Skeletal muscle satellite cell (primary cell): ENCODE data around the gene ASPDH. TPM values are rescaled to one million over a fixed set of nuclear protein-coding genes. Genes with fewer than 3 reads are reported as not detected.
A peak's percentile ranks its signal among the peaks of the same experiment; 100 is the strongest.

Experiments
- H3K27me3 ChIP-seq: 2 replicates; pipeline ENCODE4 v1.7.0; 2013; ENCODE audit warnings: low read length; ENCODE audit not compliant: control insufficient read depth, insufficient read depth
- H3K36me3 ChIP-seq: 2 replicates; pipeline ENCODE4 v1.7.0; 2013; ENCODE audit warnings: mild to moderate bottlenecking, control low read depth, low read length; ENCODE audit not compliant: insufficient read depth
- H3K4me1 ChIP-seq: 2 replicates; pipeline ENCODE4 v1.7.0; 2013; ENCODE audit warnings: low read length; ENCODE audit not compliant: control insufficient read depth, insufficient read depth
- H3K4me2 ChIP-seq: 2 replicates; pipeline ENCODE4 v1.7.0; 2013; ENCODE audit warnings: mild to moderate bottlenecking, low read length
- H3K4me3 ChIP-seq: 2 replicates; pipeline ENCODE4 v1.7.0; 2013; ENCODE audit warnings: low read length
- H3K9ac ChIP-seq: 2 replicates; pipeline ENCODE4 v1.7.0; 2013; ENCODE audit warnings: mild to moderate bottlenecking, low read depth, low read length, moderate library complexity
- H3K9me3 ChIP-seq: replicated peaks from 2 replicates; pipeline ENCODE4 v1.7.0; 2013; ENCODE audit warnings: mild to moderate bottlenecking, control low read depth, low read length
- total RNA-seq: library from RNA; depleted of rRNA; stranded (reverse); fragments of >200 nt; gene quantifications from 2 replicates; pipeline ENCODE4 v1.2.3, GENCODE V29; 2012; rRNA removed

Gene ASPDH
- total RNA-seq: not detected in 2 replicates

DNA sequence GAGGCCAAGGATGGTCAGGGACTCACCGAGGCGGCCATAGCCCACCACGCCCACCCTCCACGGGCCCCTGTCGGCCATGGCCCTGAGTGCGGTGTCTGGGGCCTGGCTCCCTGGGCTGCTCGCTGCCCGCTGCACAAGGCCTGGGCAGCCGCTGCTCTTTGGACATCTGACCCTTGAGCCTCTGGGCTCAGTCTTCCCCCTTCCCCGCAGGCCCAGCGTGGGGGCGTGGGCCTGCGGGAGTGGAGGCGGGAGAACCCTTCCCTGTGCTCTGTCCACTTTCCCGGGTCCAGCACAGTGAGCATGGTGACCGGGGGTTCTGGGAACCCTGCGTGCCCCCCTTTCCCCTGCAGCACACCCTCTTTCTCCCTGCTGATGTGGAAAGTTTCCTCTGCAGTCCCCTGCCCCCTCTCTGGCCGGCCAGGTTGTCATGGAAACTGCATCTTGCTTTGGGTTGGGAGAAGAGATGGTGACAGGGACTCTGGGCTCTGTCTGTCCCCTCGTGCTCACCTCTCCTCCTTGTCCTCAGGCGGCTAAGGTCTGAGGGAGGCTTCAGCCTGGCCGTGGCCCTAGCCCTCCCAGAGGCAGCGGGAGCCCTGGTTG, at the start of gene ASPDH:
Gene ASPDH, minus strand, starts transcription at position 168 of the 600 bp plus-strand sequence. Its CDS starts 90 bp downstream, at position 78.
- H3K9me3 ChIP-seq: no peaks in the 10 kb centered on the region
- no peak within 1 kb of the TSS for H3K9ac ChIP-seq
- H3K4me1 ChIP-seq: peaks cover 7% of the 10 kb centered on the region
- no peak within 1 kb of the TSS for H3K4me3 ChIP-seq
- peaks cover 9% of the 10 kb centered on the region for H3K27me3 ChIP-seq
- H3K4me2 ChIP-seq: no peak within 1 kb of the TSS
- H3K36me3 ChIP-seq: no peaks in the 10 kb centered on the region

DNA sequence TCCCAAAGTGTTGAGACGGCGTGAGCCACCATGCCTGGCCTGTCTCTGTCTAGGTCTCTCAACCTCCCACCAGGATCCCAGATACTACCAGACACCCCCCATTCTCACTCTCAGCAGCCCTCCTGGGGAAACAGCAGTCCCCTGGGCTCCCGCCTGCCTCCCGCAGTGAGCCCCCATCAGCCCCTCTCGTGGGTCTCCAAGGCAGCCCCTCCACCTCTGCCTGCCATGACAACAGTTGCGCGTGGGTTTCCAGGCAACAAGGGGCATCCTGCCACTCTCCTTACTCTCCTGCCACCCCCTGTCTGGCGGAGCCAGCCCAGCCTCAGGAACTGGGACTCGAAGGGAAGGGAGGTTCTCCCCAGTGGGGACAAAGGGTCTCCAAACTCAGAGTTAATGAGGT, 49.3 kb upstream of the ASPDH start:
- no peaks in the 10 kb centered on the region for H3K36me3 ChIP-seq
- H3K27me3 ChIP-seq: peaks cover 30% of the 10 kb centered on the region
- no peak overlapping the region for H3K4me3 ChIP-seq
- no peaks in the 10 kb centered on the region for H3K9me3 ChIP-seq
- H3K4me2 ChIP-seq: no peak overlapping the region
- no peak overlapping the region for H3K9ac ChIP-seq
- no peaks in the 10 kb centered on the region for H3K4me1 ChIP-seq

DNA sequence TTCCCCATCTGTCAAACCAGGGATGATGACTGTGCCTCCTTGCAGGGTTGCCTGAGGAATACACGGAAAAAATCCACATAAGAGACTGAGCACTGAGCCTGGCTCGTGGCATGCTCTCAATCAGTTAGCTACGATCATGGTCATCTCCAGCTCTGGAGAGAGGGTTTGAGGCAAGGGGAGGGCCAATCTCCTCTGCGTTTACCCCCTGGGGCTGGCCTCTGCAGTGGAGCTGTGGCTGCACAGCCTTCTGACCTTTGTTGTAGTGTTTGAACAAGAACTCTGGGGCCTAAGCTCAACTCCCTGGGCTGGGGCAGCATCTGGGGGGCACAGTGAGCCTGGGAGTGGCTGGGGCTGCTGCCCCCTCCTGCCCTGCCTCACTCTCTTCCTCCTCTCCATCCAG, 48.6 kb upstream of the ASPDH start:
- Histone ChIP-seq H3K4me3 (no peak overlapping the region), H3K9me3 (no peaks in the 10 kb centered on the region), H3K27me3 (peaks cover 30% of the 10 kb centered on the region), H3K9ac (no peak overlapping the region), H3K4me2 (no peak overlapping the region), H3K4me1 (no peaks in the 10 kb centered on the region), H3K36me3 (no peaks in the 10 kb centered on the region)

DNA sequence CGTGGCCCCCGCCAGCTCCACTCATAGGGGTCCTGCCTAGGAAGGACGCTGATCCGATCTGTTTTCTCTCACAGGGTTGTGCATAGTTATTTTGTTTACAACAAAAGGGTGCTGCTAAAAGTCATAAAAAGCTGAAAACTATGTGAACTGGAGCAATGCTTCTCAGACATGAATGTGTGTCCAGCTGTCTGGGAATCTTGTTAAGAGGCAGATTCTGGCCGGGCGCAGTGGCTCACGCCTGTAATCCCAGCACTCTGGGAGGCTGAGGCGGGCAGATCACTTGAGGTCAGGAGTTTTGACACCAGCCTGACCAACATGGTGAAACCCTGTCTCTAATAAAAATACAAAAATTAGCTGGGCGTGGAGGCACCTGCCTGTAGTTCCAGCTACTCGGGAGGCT, 45.9 kb upstream of the ASPDH start:
- Histone ChIP-seq H3K27me3 (peaks cover 31% of the 10 kb centered on the region), H3K4me1 (peaks cover 4% of the 10 kb centered on the region), H3K4me2 (no peak overlapping the region), H3K36me3 (no peaks in the 10 kb centered on the region), H3K9me3 (no peaks in the 10 kb centered on the region), H3K9ac (no peak overlapping the region), H3K4me3 (no peak overlapping the region)

DNA sequence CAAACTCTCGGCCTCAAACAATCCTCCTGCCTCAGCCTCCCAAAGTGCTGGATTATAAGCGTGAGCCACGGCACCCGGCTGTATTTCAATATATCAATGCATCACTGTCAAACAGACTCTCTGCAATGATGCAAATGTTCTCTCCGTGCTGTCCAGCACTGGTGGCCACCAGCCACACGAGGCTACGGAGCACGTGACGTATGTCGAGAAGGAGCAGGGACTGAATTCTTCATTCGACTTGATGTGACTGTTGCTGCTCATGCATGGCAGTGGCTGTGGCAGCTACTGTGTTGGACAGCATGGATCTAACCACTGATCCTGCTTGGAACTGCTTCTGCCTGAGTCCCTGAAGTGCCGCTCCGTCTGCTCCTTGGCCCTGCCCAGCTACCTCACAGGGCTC, 44.7 kb upstream of the ASPDH start:
- Histone ChIP-seq H3K27me3 (peaks cover 25% of the 10 kb centered on the region), H3K4me3 (no peak overlapping the region), H3K4me2 (no peak overlapping the region), H3K4me1 (peaks cover 4% of the 10 kb centered on the region), H3K9ac (no peak overlapping the region), H3K36me3 (no peaks in the 10 kb centered on the region), H3K9me3 (no peaks in the 10 kb centered on the region)

DNA sequence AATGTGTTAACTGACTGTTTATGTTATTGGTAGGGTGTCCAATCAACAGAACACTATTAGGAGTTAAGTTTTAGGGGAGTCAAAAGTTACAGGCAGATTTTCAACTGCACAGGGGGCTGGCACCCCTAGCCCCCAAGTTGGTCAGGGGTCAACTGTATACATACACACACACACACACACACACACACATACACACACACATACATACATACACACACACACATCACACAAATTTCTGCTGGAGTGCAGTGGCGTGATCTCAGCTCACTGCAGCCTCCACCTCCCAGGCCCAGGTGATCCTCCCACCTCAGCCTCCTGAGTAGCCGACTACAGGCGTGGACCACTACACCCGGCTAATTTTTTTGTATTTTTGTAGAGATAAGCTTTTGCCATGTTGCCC, 44.3 kb upstream of the ASPDH start:
- H3K27me3 ChIP-seq: peaks cover 27% of the 10 kb centered on the region
- H3K9ac ChIP-seq: no peak overlapping the region
- no peaks in the 10 kb centered on the region for H3K9me3 ChIP-seq
- H3K36me3 ChIP-seq: no peaks in the 10 kb centered on the region
- H3K4me3 ChIP-seq: no peak overlapping the region
- peaks cover 4% of the 10 kb centered on the region for H3K4me1 ChIP-seq
- no peak overlapping the region for H3K4me2 ChIP-seq

DNA sequence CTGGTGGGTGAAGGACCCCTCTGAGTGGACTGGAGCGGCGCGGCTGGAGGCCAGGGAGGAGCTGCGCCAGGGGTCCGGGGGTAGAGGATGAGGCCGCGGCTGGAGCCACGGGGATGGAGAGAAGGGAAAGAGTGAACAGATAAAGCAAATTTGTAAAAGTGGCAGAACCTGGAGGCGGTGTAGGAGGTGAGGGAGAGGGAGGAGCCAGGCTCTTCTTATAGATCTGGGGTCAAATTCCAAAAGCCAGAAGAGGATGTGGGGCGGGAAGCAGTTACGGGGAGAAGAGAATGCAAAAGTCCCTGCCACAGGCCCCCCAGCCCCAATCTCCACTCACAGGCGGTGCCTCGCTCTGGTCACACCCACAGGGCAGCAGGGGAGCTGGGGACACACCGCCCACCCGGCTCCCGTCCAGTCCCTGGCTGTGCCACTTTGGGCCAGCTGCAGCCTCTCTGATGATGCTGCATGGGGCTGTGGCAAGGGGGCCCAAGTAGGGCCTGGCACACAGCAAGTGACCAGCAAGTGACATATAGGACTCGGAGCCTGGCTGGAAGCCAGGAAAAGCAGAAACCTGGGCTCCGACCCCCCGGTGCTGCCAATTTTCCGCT, 43.4 kb upstream of the ASPDH start:
- H3K27me3 ChIP-seq: peaks cover 36% of the 10 kb centered on the region

DNA sequence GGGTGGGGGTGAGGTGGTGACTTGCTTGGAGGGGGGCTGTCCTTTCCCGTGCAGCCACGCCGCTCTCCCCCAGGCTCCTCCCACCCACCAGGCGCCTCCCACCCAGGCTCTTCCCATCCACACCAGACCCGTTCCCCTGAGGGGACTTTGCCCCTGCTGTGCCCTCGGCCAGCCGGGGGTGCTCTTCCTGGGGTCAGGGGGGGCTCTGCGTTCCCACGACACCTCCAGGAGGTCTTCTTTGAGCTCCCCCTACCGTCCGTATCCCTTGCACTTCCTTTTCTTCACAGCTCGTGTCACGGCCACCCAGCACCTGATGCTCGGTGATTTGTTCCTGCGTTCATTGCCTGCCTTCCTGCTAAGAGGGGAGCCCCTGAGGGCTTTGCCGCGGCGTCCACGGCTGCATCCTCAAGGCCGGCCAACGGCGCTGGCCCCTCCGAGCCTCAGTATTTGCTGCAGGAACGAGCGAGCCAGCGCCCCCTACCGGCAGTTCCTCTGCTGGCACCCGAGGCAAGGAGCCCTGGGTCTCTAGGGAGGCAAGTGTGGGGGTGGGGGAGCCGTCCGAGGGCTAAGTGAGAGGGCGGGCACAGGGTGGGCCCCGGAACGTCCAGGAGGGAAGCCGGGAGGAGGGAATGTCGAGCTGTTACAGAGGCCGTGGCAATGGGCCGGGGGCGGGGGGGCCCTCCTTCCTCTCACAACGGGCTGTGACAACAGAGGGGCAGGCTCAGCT, 42.7 kb upstream of the ASPDH start:
- Histone ChIP-seq H3K9ac (no peak overlapping the region), H3K4me1 (peaks cover 4% of the 10 kb centered on the region), H3K9me3 (no peaks in the 10 kb centered on the region), H3K36me3 (no peaks in the 10 kb centered on the region), H3K27me3 (peaks cover 40% of the 10 kb centered on the region), H3K4me3 (peak overlapping the region; percentile 72), H3K4me2 (peak overlapping the region; percentile 90)

More for the DNA sequence above, 43.4 kb upstream of the ASPDH start:
- Histone ChIP-seq H3K4me3 (no peak overlapping the region), H3K36me3 (no peaks in the 10 kb centered on the region), H3K4me2 (no peak overlapping the region), H3K9me3 (no peaks in the 10 kb centered on the region), H3K9ac (no peak overlapping the region), H3K4me1 (peaks cover 4% of the 10 kb centered on the region)

DNA sequence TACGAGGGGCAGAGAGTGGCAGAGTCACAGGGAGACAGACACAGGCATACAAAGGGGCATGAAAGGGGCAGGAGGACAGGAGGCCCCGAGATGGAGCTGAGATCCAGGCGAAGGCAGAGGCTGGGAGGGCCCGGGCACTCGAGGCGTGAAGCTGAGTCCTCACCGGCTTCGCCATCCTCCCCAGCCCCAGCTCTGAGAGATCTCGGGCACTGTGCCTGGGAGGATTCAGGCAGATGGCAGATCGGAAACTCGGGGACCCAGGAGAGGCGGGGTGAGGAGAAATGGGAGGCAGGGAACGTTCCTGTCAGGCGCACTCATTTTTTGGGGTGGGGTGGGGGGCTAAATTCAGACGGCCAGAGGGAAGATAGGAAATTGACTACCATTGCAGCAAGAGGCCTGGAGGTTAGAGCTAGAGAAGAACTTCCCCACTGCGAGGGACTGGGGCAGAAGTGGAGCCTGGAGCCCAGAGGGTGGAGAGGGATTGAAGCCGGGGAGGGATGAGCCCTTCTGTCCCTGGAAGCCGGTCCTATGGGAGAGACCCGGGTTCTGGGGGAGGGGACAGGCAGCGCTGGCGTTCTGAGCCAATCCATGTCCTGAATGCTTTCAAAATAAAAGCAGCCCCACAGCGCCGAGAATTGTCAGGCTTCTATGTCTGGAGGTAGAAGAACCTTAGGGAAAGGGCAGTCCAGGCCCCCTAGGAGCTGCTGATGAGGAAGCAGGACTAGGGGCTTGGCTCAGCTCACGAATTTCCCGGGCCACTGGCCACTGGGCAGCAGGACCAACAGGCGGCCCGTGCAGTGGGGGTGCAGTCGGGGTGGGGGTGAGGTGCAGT, 42.0 kb upstream of the ASPDH start:
- peaks cover 41% of the 10 kb centered on the region for H3K27me3 ChIP-seq
- H3K36me3 ChIP-seq: no peaks in the 10 kb centered on the region
- H3K4me1 ChIP-seq: peaks cover 4% of the 10 kb centered on the region
- no peak overlapping the region for H3K9ac ChIP-seq
- H3K4me3 ChIP-seq: peak overlapping the region; percentile 72
- H3K4me2 ChIP-seq: peak overlapping the region; percentile 90
- no peaks in the 10 kb centered on the region for H3K9me3 ChIP-seq

DNA sequence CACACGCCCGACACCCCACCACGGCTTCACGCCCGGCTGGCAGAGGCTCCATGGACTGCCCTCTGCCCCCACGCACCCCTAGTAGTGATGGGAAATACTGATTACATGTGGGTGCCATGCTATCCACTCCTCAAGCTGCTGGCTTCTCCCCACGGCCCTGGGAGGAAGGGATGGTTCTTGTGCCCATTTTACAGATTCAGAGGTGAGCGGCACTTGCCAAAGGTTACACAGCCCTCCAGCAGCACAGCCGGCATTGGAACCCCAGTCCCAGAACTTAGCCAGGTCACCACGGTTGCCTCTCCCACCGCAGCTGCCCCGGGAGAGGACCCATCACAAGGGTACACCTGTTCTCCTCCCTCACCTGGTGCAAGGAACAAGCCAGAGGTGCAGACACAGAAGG, 41.3 kb upstream of the ASPDH start:
- no peak overlapping the region for H3K4me3 ChIP-seq
- H3K4me2 ChIP-seq: no peak overlapping the region
- peaks cover 46% of the 10 kb centered on the region for H3K27me3 ChIP-seq
- peaks cover 4% of the 10 kb centered on the region for H3K4me1 ChIP-seq
- no peak overlapping the region for H3K9ac ChIP-seq
- no peaks in the 10 kb centered on the region for H3K36me3 ChIP-seq
- H3K9me3 ChIP-seq: no peaks in the 10 kb centered on the region

DNA sequence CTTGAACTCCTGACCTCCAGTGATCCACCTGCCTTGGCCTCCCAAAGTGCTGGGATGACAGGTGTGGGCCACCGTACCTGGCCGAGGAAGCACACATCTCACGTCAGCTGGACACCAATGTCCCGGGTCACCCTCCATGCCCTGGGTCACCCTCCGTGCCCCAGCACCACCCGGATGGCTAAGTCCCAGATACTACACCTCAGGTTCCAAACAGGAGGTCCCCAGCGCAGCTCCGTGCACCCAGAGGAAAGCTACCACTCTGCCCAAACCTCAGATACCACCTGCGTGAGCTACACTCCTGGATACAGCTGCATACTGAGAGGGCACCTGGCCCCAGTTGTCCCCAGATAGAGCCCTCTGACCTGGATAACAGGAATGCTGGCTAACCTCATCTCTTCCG, 40.5 kb upstream of the ASPDH start:
- Histone ChIP-seq H3K4me2 (no peak overlapping the region), H3K27me3 (peaks cover 49% of the 10 kb centered on the region), H3K9me3 (no peaks in the 10 kb centered on the region)

More for the DNA sequence above, 40.5 kb upstream of the ASPDH start:
- Histone ChIP-seq H3K36me3 (no peaks in the 10 kb centered on the region), H3K4me3 (no peak overlapping the region), H3K4me1 (peaks cover 4% of the 10 kb centered on the region), H3K9ac (no peak overlapping the region)
